IMR-90 (cell line): Measurements from ENCODE around the gene TNFAIP8. TPM values are rescaled to one million over a fixed set of nuclear protein-coding genes. Genes with fewer than 3 reads are reported as not detected.
A peak's percentile ranks its signal among the peaks of the same experiment; 100 is the strongest.

Source experiments
- ATAC-seq: fragments of 200-7000 bp; cut with Tn5 transposase; 2 replicates; pipeline ENCODE4 v1.9.1; 2020; ENCODE audit warnings: low read depth, mild to moderate bottlenecking, moderate library complexity
- BruUV-seq: library from RNA; stranded (reverse); fragments of 400-500 nt; replicated peaks from 2 replicates; lab custom pipeline; 2021; lab: Mats Ljungman, UMichigan
- CTCF ChIA-PET: fragments of 300-600 bp; formaldehyde crosslinking; extraction: SDS; loops from one replicate; lab custom pipeline; 2021; ENCODE audit warnings: antibody characterized with exemption; lab: Yijun Ruan, JAX
- POLR2A ChIA-PET: fragments of 300-600 bp; sonication (Branson Sonifier 250); formaldehyde crosslinking; loops from one replicate; lab custom pipeline; 2022; ENCODE audit warnings: antibody characterized with exemption; ENCODE audit not compliant: unreplicated experiment; lab: Charles Lee
- DNase-seq: peaks from one replicate; pipeline ENCODE4 v3.0.0; 2013
- H2AFZ ChIP-seq: replicated peaks from 2 replicates; pipeline ENCODE3; 2013; ENCODE audit warnings: low read length, mild to moderate bottlenecking; ENCODE audit not compliant: poor library complexity
- H2AK5ac ChIP-seq: 2 replicates; pipeline ENCODE4 v1.6.1; 2013; ENCODE audit warnings: low read depth, low read length, inconsistent platforms
- H2AK9ac ChIP-seq: replicated peaks from 2 replicates; pipeline ENCODE3; 2013; ENCODE audit warnings: mild to moderate bottlenecking, low read depth, low read length, moderate library complexity; ENCODE audit not compliant: poor library complexity
- H2BK120ac ChIP-seq: 2 replicates; pipeline ENCODE4 v1.6.1; 2013; ENCODE audit warnings: low read depth, low read length, inconsistent platforms
- H2BK15ac ChIP-seq: 3 replicates; pipeline ENCODE4 v1.6.1; 2013; ENCODE audit warnings: low read depth, low read length, inconsistent platforms
- H2BK20ac ChIP-seq: 2 replicates; pipeline ENCODE4 v1.6.1; 2013; ENCODE audit warnings: low read depth, mild to moderate bottlenecking, inconsistent platforms, low read length, moderate library complexity
- H2BK5ac ChIP-seq: 2 replicates; pipeline ENCODE4 v1.6.1; 2013; ENCODE audit warnings: mild to moderate bottlenecking, low read depth, low read length, inconsistent platforms; ENCODE audit not compliant: poor library complexity, severe bottlenecking
- H3K14ac ChIP-seq: replicated peaks from 2 replicates; pipeline ENCODE4 v1.6.1; 2013; ENCODE audit warnings: low read depth, low read length, inconsistent platforms
- H3K18ac ChIP-seq: 2 replicates; pipeline ENCODE4 v1.6.1; 2013; ENCODE audit warnings: low read depth, low read length, control low read depth
- H3K23ac ChIP-seq: 2 replicates; pipeline ENCODE4 v1.6.1; 2013; ENCODE audit warnings: low read depth, low read length, inconsistent platforms
- H3K27ac ChIP-seq: 2 replicates; pipeline ENCODE4 v1.5.1; 2013; ENCODE audit warnings: mild to moderate bottlenecking, control low read depth, low read length; ENCODE audit not compliant: insufficient read depth
- H3K27me3 ChIP-seq: 2 replicates; pipeline ENCODE4 v1.6.1; 2013; ENCODE audit warnings: low read length; ENCODE audit not compliant: control insufficient read depth, insufficient read depth
- H3K36me3 ChIP-seq: 2 replicates; pipeline ENCODE4 v1.6.1; 2013; ENCODE audit warnings: low read length, mixed read lengths; ENCODE audit not compliant: control insufficient read depth, insufficient read depth
- H3K4ac ChIP-seq: 2 replicates; pipeline ENCODE4 v1.6.1; 2013; ENCODE audit warnings: low read depth, low read length, inconsistent platforms
- H3K4me1 ChIP-seq: 2 replicates; pipeline ENCODE4 v1.6.1; 2013; ENCODE audit warnings: low read length, mixed read lengths; ENCODE audit not compliant: control insufficient read depth, insufficient read depth
- H3K4me2 ChIP-seq: 2 replicates; pipeline ENCODE4 v1.6.1; 2013; ENCODE audit warnings: low read depth, mild to moderate bottlenecking, control low read depth, low read length, moderate library complexity
- H3K4me3 ChIP-seq: 2 replicates; pipeline ENCODE4 v1.5.1; 2013; ENCODE audit warnings: low read depth, mild to moderate bottlenecking, control low read depth, low read length, moderate library complexity; ENCODE audit not compliant: insufficient read depth
- H3K56ac ChIP-seq: 2 replicates; pipeline ENCODE4 v1.6.1; 2013; ENCODE audit warnings: low read length, inconsistent platforms; ENCODE audit not compliant: insufficient read depth; ENCODE audit errors: extremely low read depth
- H3K79me1 ChIP-seq, 2 experiments: 2 replicates each; pipeline ENCODE4 v1.6.1; 2013; ENCODE audit warnings: low read length in 2 of 2, inconsistent platforms in 1 of 2, low read depth in 1 of 2
- H3K9ac ChIP-seq: 2 replicates; pipeline ENCODE4 v1.6.1; 2013; ENCODE audit warnings: low read depth, low read length, control low read depth
- H3K9me1 ChIP-seq: 2 replicates; pipeline ENCODE4 v1.6.1; 2013; ENCODE audit warnings: low read length, inconsistent platforms; ENCODE audit not compliant: insufficient read depth
- H3K9me3 ChIP-seq: 2 replicates; pipeline ENCODE4 v1.6.1; 2013; ENCODE audit warnings: low read length; ENCODE audit not compliant: control insufficient read depth, insufficient read depth
- H4K20me1 ChIP-seq: 2 replicates; pipeline ENCODE4 v1.6.1; 2013; ENCODE audit warnings: low read length, inconsistent platforms; ENCODE audit not compliant: insufficient read depth
- H4K5ac ChIP-seq: 2 replicates; pipeline ENCODE4 v1.6.1; 2013; ENCODE audit warnings: mild to moderate bottlenecking, low read depth, low read length, control low read depth
- H4K8ac ChIP-seq, 2 experiments: 2 replicates each; pipeline ENCODE4 v1.6.1; 2013; ENCODE audit warnings: low read depth in 2 of 2, low read length in 2 of 2, control low read depth in 1 of 2, inconsistent platforms in 1 of 2
- H4K91ac ChIP-seq: 2 replicates; pipeline ENCODE4 v1.6.1; 2013; ENCODE audit warnings: low read depth, low read length, inconsistent platforms; ENCODE audit not compliant: insufficient read depth
- BHLHE40 ChIP-seq: fragments of 150-350 bp; IDR thresholded peaks from 2 replicates; pipeline ENCODE4 v1.6.1; 2016; ENCODE audit warnings: mild to moderate bottlenecking, low read depth, low read length
- CEBPB ChIP-seq: IDR thresholded peaks from 2 replicates; pipeline ENCODE4 v1.6.1; 2012; ENCODE audit warnings: low read depth, low read length, improper control_type of control experiment
- CHD1 ChIP-seq: IDR thresholded peaks from 2 replicates; pipeline ENCODE4 v1.6.1; 2012; ENCODE audit warnings: low read depth, low read length, improper control_type of control experiment
- FOS ChIP-seq: fragments of 150-350 bp; IDR thresholded peaks from 2 replicates; pipeline ENCODE4 v1.6.1; 2016; ENCODE audit warnings: low read depth, low read length
- MAFK ChIP-seq: IDR thresholded peaks from 2 replicates; pipeline ENCODE4 v1.6.1; 2012; ENCODE audit warnings: low read depth, low read length, improper control_type of control experiment
- MAZ ChIP-seq: IDR thresholded peaks from 2 replicates; pipeline ENCODE4 v1.6.1; 2012; ENCODE audit warnings: low read depth, mild to moderate bottlenecking, low read length, improper control_type of control experiment, moderate library complexity, borderline replicate concordance
- MXI1 ChIP-seq: IDR thresholded peaks from 2 replicates; pipeline ENCODE4 v1.6.1; 2012; ENCODE audit warnings: low read depth, mild to moderate bottlenecking, low read length, moderate library complexity, borderline replicate concordance
- NFE2L2 ChIP-seq: fragments of 150-350 bp; IDR thresholded peaks from 2 replicates; pipeline ENCODE4 v1.6.1; 2016; ENCODE audit warnings: low read depth, mild to moderate bottlenecking, low read length
- POLR2A ChIP-seq: IDR thresholded peaks from 2 replicates; pipeline ENCODE4 v1.6.1; 2012; ENCODE audit warnings: mild to moderate bottlenecking, low read depth, low read length
- RAD21 ChIP-seq: IDR thresholded peaks from 2 replicates; pipeline ENCODE4 v1.6.1; 2012; ENCODE audit warnings: low read length, improper control_type of control experiment
- RCOR1 ChIP-seq: IDR thresholded peaks from 2 replicates; pipeline ENCODE4 v1.6.1; 2012; ENCODE audit warnings: mild to moderate bottlenecking, low read length, improper control_type of control experiment; ENCODE audit not compliant: insufficient replicate concordance
- RFX5 ChIP-seq: IDR thresholded peaks from 2 replicates; pipeline ENCODE4 v1.8.0; 2012; ENCODE audit warnings: low read depth, mild to moderate bottlenecking, low read length, moderate library complexity
- SMC3 ChIP-seq: fragments of 150-350 bp; IDR thresholded peaks from 2 replicates; pipeline ENCODE4 v1.6.1; 2016; ENCODE audit warnings: low read depth, mild to moderate bottlenecking, antibody characterized with exemption, low read length, moderate library complexity
- WGBS, 2 experiments: methylation state at CpG; one replicate each; pipeline versions ENCODE4 v1.1.5 to v1.1.7; 2013; ENCODE audit warnings: missing lambda C conversion rate in 2 of 2; ENCODE audit not compliant: insufficient read length in 1 of 2; ENCODE audit errors: extremely low coverage in 2 of 2; 5-methylcytosine and 5-hydroxymethylcytosine counted together
- dilution Hi-C: fragments of 300-500 bp; cut with HindIII; formaldehyde crosslinking; loops from one replicate; pipeline ENCODE4 v1.14.3; 2018; ENCODE audit warnings: low sequenced_read_pairs; ENCODE audit not compliant: unreplicated experiment
- in situ Hi-C: fragments of 300-500 bp; cut with MboI; formaldehyde crosslinking; loops from 3 replicates; pipeline ENCODE4 v1.14.3; 2019; ENCODE audit warnings: low sequenced_read_pairs, inconsistent platforms, mixed read lengths
- intact Hi-C: fragments of 100-400 bp; cut with micrococcal nuclease; formaldehyde crosslinking; loops from 2 replicates; pipeline ENCODE4 v1.10.0; 2022
- polyA plus RNA-seq, 3 experiments: library from polyadenylated mRNA; depleted of rRNA; stranded (reverse); fragments of >200 nt; gene quantifications; 2 replicates each; pipeline ENCODE4 v1.2.3, GENCODE V29; 2012; ENCODE audit warnings: low replicate concordance in 1 of 3
- total RNA-seq: library from RNA; depleted of rRNA; stranded (reverse); fragments of >200 nt; gene quantifications from 2 replicates; pipeline ENCODE4 v1.2.3, GENCODE V29; 2012
- TF ChIP-seq, protein P1 (sequence below): fragments of 150-350 bp; IDR thresholded peaks from 2 replicates; pipeline ENCODE4 v1.6.1; 2017; ENCODE audit warnings: mild to moderate bottlenecking, antibody characterized with exemption, low read length, low read depth
- TF ChIP-seq, protein P2 (sequence below): fragments of 150-350 bp; IDR thresholded peaks from 2 replicates; pipeline ENCODE4 v1.6.1; 2016; ENCODE audit warnings: low read depth, mild to moderate bottlenecking, low read length, moderate library complexity, borderline replicate concordance
- TF ChIP-seq, protein P3 (sequence below): conservative IDR thresholded peaks from 2 replicates; pipeline ENCODE4 v1.5.1; 2012; ENCODE audit warnings: mild to moderate bottlenecking, low read depth, low read length, improper control_type of control experiment

TNFAIP8 gene
- total and polyA plus RNA-seq, 2 of the 4 experiments (the other 2 are of a cell fraction) = 20.3 to 29.9 TPM

DNA sequence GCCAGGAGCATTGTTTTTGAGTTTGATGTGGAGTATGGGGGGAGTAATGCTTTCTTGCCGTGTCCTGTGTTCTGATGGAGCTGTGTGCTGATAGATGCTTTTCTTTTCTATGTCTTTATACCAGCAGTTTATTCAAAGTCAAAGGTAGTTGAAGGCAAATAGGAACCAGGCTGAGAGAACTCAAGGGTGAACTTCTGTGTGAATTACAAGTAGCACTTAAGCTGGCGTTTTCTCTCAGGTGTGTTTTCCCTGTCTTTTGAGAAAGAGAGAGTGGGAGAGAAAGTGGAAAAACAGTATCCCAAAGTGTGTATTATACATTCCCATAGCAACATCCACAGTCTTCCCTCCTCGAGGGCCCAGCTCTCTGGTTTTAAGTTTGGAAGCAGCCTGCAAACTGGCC, 1.5 kb downstream of the TNFAIP8 start:
- Histone ChIP-seq H4K8ac (peak overlapping the region in 1 of 2 experiments; percentile 16; a peak in 1 of 4 replicates), H3K4ac (peak overlapping the region; percentile 59), H2BK120ac (peak overlapping the region; percentile 23; the same call in 1 of the 2 replicates), H2BK15ac (0 out of 3 replicates have a peak overlapping the region, but pooled peaks have one; percentile 0), H3K9ac (peak overlapping the region; percentile 90), H3K27me3 (no peaks in the 10 kb centered on the region), H3K14ac (peak overlapping the region; percentile 70), H3K4me3 (peak overlapping the region; percentile 74), H3K23ac (peak overlapping the region; percentile 58), H4K20me1 (no peaks in the 10 kb centered on the region; the same call in 1 of the 2 replicates), H3K4me1 (peaks cover 21% of the 10 kb centered on the region), H2AFZ (no peak overlapping the region), H3K56ac (no peak overlapping the region), H2BK20ac (peak overlapping the region; percentile 38), H4K5ac (peak overlapping the region; percentile 90), H2AK9ac (no peak overlapping the region), H3K9me3 (no peaks in the 10 kb centered on the region), H3K27ac (peak overlapping the region; percentile 88; the same call in 1 of the 2 replicates), H2BK5ac (no peak overlapping the region), H3K9me1 (peaks cover 8% of the 10 kb centered on the region), H4K91ac (no peak overlapping the region; the same call in 1 of the 2 replicates), H2AK5ac (peak overlapping the region; percentile 30; the same call in 1 of the 2 replicates), H3K4me2 (peak overlapping the region; percentile 100), H3K36me3 (no peaks in the 10 kb centered on the region), H3K79me1 (peaks cover 33 to 46% of the 10 kb centered on the region in 2 experiments), H3K18ac (peak overlapping the region; percentile 97)
- TF ChIP-seq FOS = no peak
- TF ChIP-seq, protein P1, sequence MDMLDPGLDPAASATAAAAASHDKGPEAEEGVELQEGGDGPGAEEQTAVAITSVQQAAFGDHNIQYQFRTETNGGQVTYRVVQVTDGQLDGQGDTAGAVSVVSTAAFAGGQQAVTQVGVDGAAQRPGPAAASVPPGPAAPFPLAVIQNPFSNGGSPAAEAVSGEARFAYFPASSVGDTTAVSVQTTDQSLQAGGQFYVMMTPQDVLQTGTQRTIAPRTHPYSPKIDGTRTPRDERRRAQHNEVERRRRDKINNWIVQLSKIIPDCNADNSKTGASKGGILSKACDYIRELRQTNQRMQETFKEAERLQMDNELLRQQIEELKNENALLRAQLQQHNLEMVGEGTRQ = no peak
- no peak for TF ChIP-seq RAD21
- TF ChIP-seq, protein P2, sequence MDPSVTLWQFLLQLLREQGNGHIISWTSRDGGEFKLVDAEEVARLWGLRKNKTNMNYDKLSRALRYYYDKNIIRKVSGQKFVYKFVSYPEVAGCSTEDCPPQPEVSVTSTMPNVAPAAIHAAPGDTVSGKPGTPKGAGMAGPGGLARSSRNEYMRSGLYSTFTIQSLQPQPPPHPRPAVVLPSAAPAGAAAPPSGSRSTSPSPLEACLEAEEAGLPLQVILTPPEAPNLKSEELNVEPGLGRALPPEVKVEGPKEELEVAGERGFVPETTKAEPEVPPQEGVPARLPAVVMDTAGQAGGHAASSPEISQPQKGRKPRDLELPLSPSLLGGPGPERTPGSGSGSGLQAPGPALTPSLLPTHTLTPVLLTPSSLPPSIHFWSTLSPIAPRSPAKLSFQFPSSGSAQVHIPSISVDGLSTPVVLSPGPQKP = no peak
- TF ChIP-seq NFE2L2 = no peak
- TF ChIP-seq RCOR1 = no peak
- TF ChIP-seq, protein P3, sequence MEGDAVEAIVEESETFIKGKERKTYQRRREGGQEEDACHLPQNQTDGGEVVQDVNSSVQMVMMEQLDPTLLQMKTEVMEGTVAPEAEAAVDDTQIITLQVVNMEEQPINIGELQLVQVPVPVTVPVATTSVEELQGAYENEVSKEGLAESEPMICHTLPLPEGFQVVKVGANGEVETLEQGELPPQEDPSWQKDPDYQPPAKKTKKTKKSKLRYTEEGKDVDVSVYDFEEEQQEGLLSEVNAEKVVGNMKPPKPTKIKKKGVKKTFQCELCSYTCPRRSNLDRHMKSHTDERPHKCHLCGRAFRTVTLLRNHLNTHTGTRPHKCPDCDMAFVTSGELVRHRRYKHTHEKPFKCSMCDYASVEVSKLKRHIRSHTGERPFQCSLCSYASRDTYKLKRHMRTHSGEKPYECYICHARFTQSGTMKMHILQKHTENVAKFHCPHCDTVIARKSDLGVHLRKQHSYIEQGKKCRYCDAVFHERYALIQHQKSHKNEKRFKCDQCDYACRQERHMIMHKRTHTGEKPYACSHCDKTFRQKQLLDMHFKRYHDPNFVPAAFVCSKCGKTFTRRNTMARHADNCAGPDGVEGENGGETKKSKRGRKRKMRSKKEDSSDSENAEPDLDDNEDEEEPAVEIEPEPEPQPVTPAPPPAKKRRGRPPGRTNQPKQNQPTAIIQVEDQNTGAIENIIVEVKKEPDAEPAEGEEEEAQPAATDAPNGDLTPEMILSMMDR = no peak
- no peak for TF ChIP-seq BHLHE40
- TF ChIP-seq RFX5 = no peak
- no peak for TF ChIP-seq MAFK
- TF ChIP-seq MXI1 = no peak
- no peak for TF ChIP-seq POLR2A
- no peak for TF ChIP-seq CHD1
- no peak for TF ChIP-seq MAZ
- TF ChIP-seq CEBPB = no peak
- TF ChIP-seq SMC3 = no peak
- ATAC-seq = no peak
- in situ Hi-C loops = no loop called here
- CTCF ChIA-PET = interaction anchor here (0.6 to 3.1 kb wide), 7 partner anchors 9 to 305 kb away, joined by 3 to 22 read pairs (median 3); no protein-coding TSS in a partner anchor
- DNase-seq = no peak
- POLR2A ChIA-PET = interaction anchor here (0.5 to 0.6 kb wide), 2 partner anchors 33 to 287 kb away, joined by 5 to 6 read pairs; no protein-coding TSS in a partner anchor
- WGBS, 2 experiments = no CpG with 5 or more reads among the region's 3 CpGs
- intact Hi-C loops = loop anchor here (2.0 to 5.0 kb wide), 3 partner anchors 35 to 370 kb away; partner anchors contain the start of gene DTWD2
- BruUV-seq = no TSS peak
- dilution Hi-C loops = no loop called here
